Measurements from ENCODE around the gene CDC73.

DNA sequence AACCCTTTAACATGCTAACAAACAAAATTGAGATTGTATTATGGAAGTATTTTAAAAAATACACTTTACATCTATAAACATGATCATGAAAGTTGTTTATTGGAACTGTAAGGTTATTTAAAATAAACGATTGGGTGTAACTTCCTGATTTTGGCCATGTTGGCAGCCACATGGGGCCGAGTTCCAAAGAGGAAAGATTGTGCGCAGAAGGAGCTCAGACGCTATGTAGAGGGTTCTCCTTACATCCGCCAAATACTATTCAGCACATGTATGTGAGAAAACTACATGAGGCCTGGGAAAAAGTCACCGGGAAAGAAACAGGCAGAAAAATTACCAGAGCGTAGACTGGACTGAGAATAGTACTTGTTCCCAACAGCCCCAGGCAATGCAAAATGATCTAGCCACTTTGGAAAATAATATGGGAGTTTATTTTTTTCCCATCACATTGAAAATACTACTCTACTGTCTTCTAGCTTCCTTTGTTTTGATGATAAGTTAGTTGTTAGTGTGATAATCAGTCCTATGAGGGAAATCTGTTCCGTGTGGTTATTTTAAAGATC, 100.3 kb downstream of the CDC73 start:
- TF ChIP-seq, protein P1, sequence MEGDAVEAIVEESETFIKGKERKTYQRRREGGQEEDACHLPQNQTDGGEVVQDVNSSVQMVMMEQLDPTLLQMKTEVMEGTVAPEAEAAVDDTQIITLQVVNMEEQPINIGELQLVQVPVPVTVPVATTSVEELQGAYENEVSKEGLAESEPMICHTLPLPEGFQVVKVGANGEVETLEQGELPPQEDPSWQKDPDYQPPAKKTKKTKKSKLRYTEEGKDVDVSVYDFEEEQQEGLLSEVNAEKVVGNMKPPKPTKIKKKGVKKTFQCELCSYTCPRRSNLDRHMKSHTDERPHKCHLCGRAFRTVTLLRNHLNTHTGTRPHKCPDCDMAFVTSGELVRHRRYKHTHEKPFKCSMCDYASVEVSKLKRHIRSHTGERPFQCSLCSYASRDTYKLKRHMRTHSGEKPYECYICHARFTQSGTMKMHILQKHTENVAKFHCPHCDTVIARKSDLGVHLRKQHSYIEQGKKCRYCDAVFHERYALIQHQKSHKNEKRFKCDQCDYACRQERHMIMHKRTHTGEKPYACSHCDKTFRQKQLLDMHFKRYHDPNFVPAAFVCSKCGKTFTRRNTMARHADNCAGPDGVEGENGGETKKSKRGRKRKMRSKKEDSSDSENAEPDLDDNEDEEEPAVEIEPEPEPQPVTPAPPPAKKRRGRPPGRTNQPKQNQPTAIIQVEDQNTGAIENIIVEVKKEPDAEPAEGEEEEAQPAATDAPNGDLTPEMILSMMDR (IDR thresholded peaks at IDR 0.05), result no peak
- no peak for TF ChIP-seq POLR2AphosphoS5 (IDR thresholded peaks at IDR 0.05)
